Loucy (cell line): ENCODE results near the gene SLC39A2.

Experiments
- CTCF ChIP-seq: fragments of 200-600 bp; sonication (generic); conservative IDR thresholded peaks from 2 replicates; pipeline ENCODE4 v1.5.1; 2014; ENCODE audit warnings: mild to moderate bottlenecking, antibody characterized with exemption, low read length
- EZH2phosphoT487 ChIP-seq: fragments of 200-600 bp; IDR thresholded peaks from 2 replicates; pipeline ENCODE4 v1.6.1; 2018; ENCODE audit warnings: antibody characterized with exemption, mild to moderate bottlenecking, moderate library complexity, borderline replicate concordance

GRCh38 chr14:21036751-21037150 is 37.7 kb downstream of the SLC39A2 start:
- no peak for TF ChIP-seq CTCF
- no peak for TF ChIP-seq EZH2phosphoT487
